GM21360 (cell line): ENCODE results near the gene NKD2.

Experiments
- ATAC-seq: cut with Tn5 transposase; IDR thresholded peaks from one replicate; pipeline ENCODE4 v1.9.1; 2021; ENCODE audit warnings: mild to moderate bottlenecking, moderate library complexity; ENCODE audit not compliant: unreplicated experiment

Gene NKD2

GRCh38 chr5:1028481-1029281 lies 20.1 kb downstream of the NKD2 start:
- ATAC-seq, result no peak

- ATAC-seq, result no peak
Observed at GRCh38 chr5:1029282-1029944, 20.8 kb downstream of the NKD2 start.

- ATAC-seq, result no peak
Observed at GRCh38 chr5:1029945-1030625, 21.5 kb downstream of the NKD2 start.

- ATAC-seq, result no peak
Observed at GRCh38 chr5:1030801-1031271, 22.2 kb downstream of the NKD2 start.

GRCh38 chr5:1031306-1031959 lies 22.8 kb downstream of the NKD2 start:
- ATAC-seq, result no peak

- ATAC-seq, result no peak
Observed at GRCh38 chr5:1032011-1032410, 23.4 kb downstream of the NKD2 start.

- no peak for ATAC-seq
Observed at GRCh38 chr5:1032551-1033027, 24.0 kb downstream of the NKD2 start.

GRCh38 chr5:1033178-1033577 lies 24.6 kb downstream of the NKD2 start:
- no peak for ATAC-seq

GRCh38 chr5:1033606-1034420 lies 25.2 kb downstream of the NKD2 start:
- ATAC-seq, result no peak

- ATAC-seq, result no peak
Observed at GRCh38 chr5:1034421-1034905, 25.9 kb downstream of the NKD2 start.

- no peak for ATAC-seq
Observed at GRCh38 chr5:1034986-1035385, 26.4 kb downstream of the NKD2 start.

- ATAC-seq, result no peak
Observed at GRCh38 chr5:1035421-1036405, 27.1 kb downstream of the NKD2 start.

- ATAC-seq, result no peak
Observed at GRCh38 chr5:1036504-1037122, 28.0 kb downstream of the NKD2 start.

- no peak for ATAC-seq
Observed at GRCh38 chr5:1037123-1037670, 28.6 kb downstream of the NKD2 start.

- no peak for ATAC-seq
Observed at GRCh38 chr5:1037671-1038416, 29.2 kb downstream of the NKD2 start.

GRCh38 chr5:1038417-1039209 lies 30.0 kb downstream of the NKD2 start:
- no peak for ATAC-seq

GRCh38 chr5:1039210-1039548 lies 30.6 kb downstream of the NKD2 start:
- no peak for ATAC-seq
